Left kidney (tissue), 2 donors: ENCODE results near the gene TAS2R60. TPM values are rescaled to one million over a fixed set of nuclear protein-coding genes. Genes with fewer than 3 reads are reported as not detected.
"Not testable (repeated sequence)": the region's sequence is repeated elsewhere in the genome, so short reads cannot be mapped to it uniquely, and the experiment has no call there.

Experiments used
- DNase-seq: peaks from one replicate; pipeline ENCODE4 v3.0.0-alpha.2; 2013
- polyA plus RNA-seq: library from polyadenylated mRNA; unstranded; fragments of 120-200 nt; gene quantifications from one replicate; pipeline ENCODE4 v1.2.1, GENCODE V29; 2013; ENCODE audit not compliant: insufficient read length

TAS2R60 gene
- polyA plus RNA-seq, 1 donor = not detected

- DNase-seq = no peak
These were observed 32.7 kb upstream of the TAS2R60 start for GRCh38 chr7:143410521-143411004.

GRCh38 chr7:143411976-143412708 is 31.1 kb upstream of the TAS2R60 start:
- no peak for DNase-seq

GRCh38 chr7:143413123-143413522 is 30.1 kb upstream of the TAS2R60 start:
- no peak for DNase-seq

- not testable (repeated sequence) for DNase-seq
These were observed 28.0 kb upstream of the TAS2R60 start for GRCh38 chr7:143415209-143415608.

- no peak for DNase-seq
These were observed 27.4 kb upstream of the TAS2R60 start for GRCh38 chr7:143415742-143416397.

GRCh38 chr7:143416565-143417149 is 26.6 kb upstream of the TAS2R60 start:
- peak; percentile 59 for DNase-seq

GRCh38 chr7:143417734-143418383 is 25.4 kb upstream of the TAS2R60 start:
- no peak for DNase-seq

GRCh38 chr7:143418681-143419458 is 24.4 kb upstream of the TAS2R60 start:
- DNase-seq = no peak

- no peak for DNase-seq
These were observed 23.4 kb upstream of the TAS2R60 start for GRCh38 chr7:143419880-143420279.

- DNase-seq = not testable (repeated sequence)
These were observed 22.6 kb upstream of the TAS2R60 start for GRCh38 chr7:143420624-143421023.

- DNase-seq = no peak
These were observed 21.2 kb upstream of the TAS2R60 start for GRCh38 chr7:143422033-143422432.

GRCh38 chr7:143424476-143424875 is 18.8 kb upstream of the TAS2R60 start:
- not testable (repeated sequence) for DNase-seq

- DNase-seq = no peak
These were observed 16.6 kb upstream of the TAS2R60 start for GRCh38 chr7:143426479-143427142.

- no peak for DNase-seq
These were observed 13.2 kb upstream of the TAS2R60 start for GRCh38 chr7:143429770-143430698.

- no peak for DNase-seq
These were observed 12.1 kb upstream of the TAS2R60 start for GRCh38 chr7:143431109-143431508.

GRCh38 chr7:143433759-143434158 is 9.5 kb upstream of the TAS2R60 start:
- DNase-seq = no peak

- DNase-seq = no peak
These were observed 8.6 kb upstream of the TAS2R60 start for GRCh38 chr7:143434660-143435059.

- no peak for DNase-seq
These were observed 8.0 kb upstream of the TAS2R60 start for GRCh38 chr7:143435266-143435665.

- no peak for DNase-seq
These were observed 6.8 kb upstream of the TAS2R60 start for GRCh38 chr7:143436325-143436946.

GRCh38 chr7:143437578-143437977 is 5.7 kb upstream of the TAS2R60 start:
- no peak for DNase-seq
